ENCODE data around the gene TOM1L2.

The TOM1L2 gene

GRCh38 chr17:17820463-17821158 lies 151.6 kb downstream of the TOM1L2 start:
- H3K27ac ChIP-seq (ENCODE audit: low read length), result no peak overlapping the region
- 0 out of 2 replicates have a peak, but pooled peaks cover 3% of the 10 kb centered on the region for H3F3A ChIP-seq (ENCODE audit: insufficient read depth, low read length)
- H3K9ac ChIP-seq (ENCODE audit: low read length), result no peak overlapping the region; the same call in 1 of the 2 replicates
- DNase-seq, result no peak
- H2AFZ ChIP-seq (ENCODE audit: low read length), result no peak overlapping the region
- no peaks in the 10 kb centered on the region for H3K27me3 ChIP-seq (replicated peaks; ENCODE audit: insufficient read depth, low read length)
- H4K20me1 ChIP-seq (ENCODE audit: insufficient read depth, low read length), result no peaks in the 10 kb centered on the region; the same call in 1 of the 2 replicates
- H3K9me3 ChIP-seq (replicated peaks; ENCODE audit: insufficient read depth, low read length), result no peaks in the 10 kb centered on the region
- TF ChIP-seq EZH2 (optimal IDR thresholded peaks at IDR 0.05; ENCODE audit: low read depth, low read length) (no peak), EZH2phosphoT487 (IDR thresholded peaks at IDR 0.05; ENCODE audit: low read length) (no peak)
- H3K79me2 ChIP-seq (ENCODE audit: low read length), result peaks cover 53% of the 10 kb centered on the region
- H3K36me3 ChIP-seq (replicated peaks; ENCODE audit: insufficient read depth, low read length), result peaks cover 3% of the 10 kb centered on the region; the same call in 1 of the 2 replicates
- H3K4me2 ChIP-seq (ENCODE audit: low read depth, low read length), result peak overlapping the region; percentile 94; the same call in 1 of the 2 replicates
- H3K9me2 ChIP-seq (replicated peaks; ENCODE audit: insufficient read depth, low read length), result no peaks in the 10 kb centered on the region
- H3K4me3 ChIP-seq (ENCODE audit: low read length), result no peak overlapping the region
- H3K4me1 ChIP-seq (ENCODE audit: low read length), result peaks cover 34% of the 10 kb centered on the region

GRCh38 chr17:17820046-17820445 lies 152.2 kb downstream of the TOM1L2 start:
- H3K9ac ChIP-seq (ENCODE audit: low read length), result no peak overlapping the region
- peaks cover 3% of the 10 kb centered on the region; the same call in 1 of the 2 replicates for H3K36me3 ChIP-seq (replicated peaks; ENCODE audit: insufficient read depth, low read length)
- H3K4me1 ChIP-seq (ENCODE audit: low read length), result peaks cover 32% of the 10 kb centered on the region
- no peak overlapping the region for H3K4me3 ChIP-seq (ENCODE audit: low read length)
- no peak overlapping the region for H3K27ac ChIP-seq (ENCODE audit: low read length)
- no peaks in the 10 kb centered on the region for H3K27me3 ChIP-seq (replicated peaks; ENCODE audit: insufficient read depth, low read length)
- no peaks in the 10 kb centered on the region; the same call in 1 of the 2 replicates for H4K20me1 ChIP-seq (ENCODE audit: insufficient read depth, low read length)
- no peaks in the 10 kb centered on the region for H3K9me2 ChIP-seq (replicated peaks; ENCODE audit: insufficient read depth, low read length)
- H2AFZ ChIP-seq (ENCODE audit: low read length), result no peak overlapping the region
- H3K4me2 ChIP-seq (ENCODE audit: low read depth, low read length), result no peak overlapping the region
- 0 out of 2 replicates have a peak, but pooled peaks cover 3% of the 10 kb centered on the region for H3F3A ChIP-seq (ENCODE audit: insufficient read depth, low read length)
- no peak for DNase-seq
- H3K79me2 ChIP-seq (ENCODE audit: low read length), result peaks cover 52% of the 10 kb centered on the region
- no peaks in the 10 kb centered on the region for H3K9me3 ChIP-seq (replicated peaks; ENCODE audit: insufficient read depth, low read length)
- no peak for TF ChIP-seq EZH2phosphoT487 (IDR thresholded peaks at IDR 0.05; ENCODE audit: low read length)
- no peak for TF ChIP-seq EZH2 (optimal IDR thresholded peaks at IDR 0.05; ENCODE audit: low read depth, low read length)
- TF ChIP-seq CTCF (IDR thresholded peaks at IDR 0.05; ENCODE audit: low read length), result no peak

- no peak overlapping the region for H3K4me3 ChIP-seq (ENCODE audit: low read length)
- no peak overlapping the region for H3K9ac ChIP-seq (ENCODE audit: low read length)
- TF ChIP-seq CTCF (IDR thresholded peaks at IDR 0.05; ENCODE audit: low read length) (no peak), EZH2 (optimal IDR thresholded peaks at IDR 0.05; ENCODE audit: low read depth, low read length) (no peak), EZH2phosphoT487 (IDR thresholded peaks at IDR 0.05; ENCODE audit: low read length) (no peak)
- peaks cover 28% of the 10 kb centered on the region for H3K4me1 ChIP-seq (ENCODE audit: low read length)
- H3K79me2 ChIP-seq (ENCODE audit: low read length), result peaks cover 48% of the 10 kb centered on the region
- no peak overlapping the region for H2AFZ ChIP-seq (ENCODE audit: low read length)
- H3K36me3 ChIP-seq (replicated peaks; ENCODE audit: insufficient read depth, low read length), result peaks cover 4% of the 10 kb centered on the region
- H3F3A ChIP-seq (ENCODE audit: insufficient read depth, low read length), result 0 out of 2 replicates have a peak, but pooled peaks cover 3% of the 10 kb centered on the region
- DNase-seq, result no peak
- H3K4me2 ChIP-seq (ENCODE audit: low read depth, low read length), result no peak overlapping the region
- H3K9me2 ChIP-seq (replicated peaks; ENCODE audit: insufficient read depth, low read length), result no peaks in the 10 kb centered on the region
- H3K9me3 ChIP-seq (replicated peaks; ENCODE audit: insufficient read depth, low read length), result no peaks in the 10 kb centered on the region
- H3K27me3 ChIP-seq (replicated peaks; ENCODE audit: insufficient read depth, low read length), result no peaks in the 10 kb centered on the region
- H4K20me1 ChIP-seq (ENCODE audit: insufficient read depth, low read length), result no peaks in the 10 kb centered on the region; the same call in 1 of the 2 replicates
- no peak overlapping the region for H3K27ac ChIP-seq (ENCODE audit: low read length)
Measured at GRCh38 chr17:17819561-17819995, 152.6 kb downstream of the TOM1L2 start.

Data from MM.1S (cell line).